Neural cell (in vitro differentiated cells): ENCODE data around the gene DBX1. TPM values are rescaled to one million over a fixed set of nuclear protein-coding genes. Genes with fewer than 3 reads are reported as not detected.

Experiments
- H2AFZ ChIP-seq: fragments of 200-600, 300-800 bp; sonication (generic), shearing (Covaris generic); 2 replicates; pipeline ENCODE4 v1.6.0; 2014; ENCODE audit warnings: low read depth, mild to moderate bottlenecking, antibody characterized with exemption, low read length, moderate library complexity
- H3F3A ChIP-seq: fragments of 200-600 bp; shearing (Covaris generic); 2 replicates; pipeline ENCODE4 v1.6.1; 2016; ENCODE audit warnings: mild to moderate bottlenecking, moderate library complexity, mixed read lengths, antibody characterized with exemption, low read length; ENCODE audit not compliant: insufficient read depth, poor library complexity, severe bottlenecking
- H3K27ac ChIP-seq: fragments of 200-600, 300-800 bp; sonication (generic), shearing (Covaris generic); 2 replicates; pipeline ENCODE4 v1.5.1; 2014; ENCODE audit warnings: mild to moderate bottlenecking, low read length, moderate library complexity
- H3K27me3 ChIP-seq: fragments of 300-800, 200-600 bp; sonication (generic), shearing (Covaris generic); 2 replicates; pipeline ENCODE4 v1.6.0; 2014; ENCODE audit warnings: mild to moderate bottlenecking, low read depth, low read length, moderate library complexity; ENCODE audit not compliant: insufficient read depth
- H3K36me3 ChIP-seq: fragments of 300-800, 200-600 bp; sonication (generic), shearing (Covaris generic); 2 replicates; pipeline ENCODE4 v1.5.1; 2014; ENCODE audit warnings: mild to moderate bottlenecking, antibody characterized with exemption, low read length, moderate library complexity; ENCODE audit not compliant: insufficient read depth
- H3K4me2 ChIP-seq: fragments of 300-800, 200-600 bp; sonication (generic), shearing (Covaris generic); 2 replicates; pipeline ENCODE4 v1.6.0; 2014; ENCODE audit warnings: mild to moderate bottlenecking, low read length
- H3K4me3 ChIP-seq: fragments of 300-800, 200-600 bp; sonication (generic), shearing (Covaris generic); 2 replicates; pipeline ENCODE4 v1.5.1; 2014; ENCODE audit warnings: mild to moderate bottlenecking, low read length, moderate library complexity
- H3K79me2 ChIP-seq: fragments of 200-600 bp; shearing (Covaris generic); replicated peaks from 2 replicates; pipeline ENCODE4 v1.6.0; 2014; ENCODE audit warnings: mild to moderate bottlenecking, low read length, moderate library complexity; ENCODE audit not compliant: insufficient read depth
- H3K9ac ChIP-seq: fragments of 300-800, 200-600 bp; sonication (generic), shearing (Covaris generic); 2 replicates; pipeline ENCODE4 v1.6.1; 2016; ENCODE audit warnings: mild to moderate bottlenecking, low read length, mixed read lengths
- H3K9me2 ChIP-seq: fragments of 200-600 bp; shearing (Covaris generic); 2 replicates; pipeline ENCODE4 v1.6.1; 2016; ENCODE audit warnings: mild to moderate bottlenecking, low read length, mixed read lengths; ENCODE audit not compliant: insufficient read depth
- H3K9me3 ChIP-seq: fragments of 200-600, 300-800 bp; sonication (generic), shearing (Covaris generic); 2 replicates; pipeline ENCODE4 v1.6.1; 2016; ENCODE audit warnings: mild to moderate bottlenecking, mixed run types, low read length, moderate library complexity, mixed read lengths
- H4K20me1 ChIP-seq: fragments of 200-600 bp; shearing (Covaris generic); 2 replicates; pipeline ENCODE4 v1.6.1; 2016; ENCODE audit warnings: mild to moderate bottlenecking, mixed run types; ENCODE audit not compliant: insufficient read depth
- CTCF ChIP-seq: fragments of 450-650 bp; IDR thresholded peaks from 2 replicates; pipeline ENCODE4 v1.5.1; 2014; ENCODE audit warnings: antibody characterized with exemption, mild to moderate bottlenecking, moderate library complexity; ENCODE audit not compliant: poor library complexity, severe bottlenecking
- EP300 ChIP-seq: fragments of 450-650 bp; conservative IDR thresholded peaks from 2 replicates; pipeline ENCODE4 v1.6.1; 2014; ENCODE audit warnings: antibody characterized with exemption, mild to moderate bottlenecking, moderate library complexity; ENCODE audit not compliant: poor library complexity, severe bottlenecking
- EZH2 ChIP-seq: fragments of 200-600, 300-800 bp; shearing (Covaris generic), sonication (generic); IDR thresholded peaks from 2 replicates; pipeline ENCODE4 v1.6.1; 2014; ENCODE audit warnings: antibody characterized with exemption, low read length, borderline replicate concordance, mild to moderate bottlenecking; ENCODE audit not compliant: insufficient read depth, poor library complexity, severe bottlenecking
- MXI1 ChIP-seq: fragments of 450-650 bp; conservative IDR thresholded peaks from 2 replicates; pipeline ENCODE4 v1.6.1; 2014; ENCODE audit warnings: antibody characterized with exemption, mild to moderate bottlenecking; ENCODE audit not compliant: poor library complexity, severe bottlenecking
- POLR2AphosphoS5 ChIP-seq: IDR thresholded peaks from 2 replicates; pipeline ENCODE4 v1.6.1; 2012
- RAD21 ChIP-seq: fragments of 450-650 bp; conservative IDR thresholded peaks from 2 replicates; pipeline ENCODE4 v1.6.1; 2014; ENCODE audit warnings: antibody characterized with exemption, mild to moderate bottlenecking, moderate library complexity
- SMC3 ChIP-seq: fragments of 450-650 bp; conservative IDR thresholded peaks from 2 replicates; pipeline ENCODE4 v1.6.1; 2014; ENCODE audit warnings: antibody characterized with exemption, mild to moderate bottlenecking, moderate library complexity; ENCODE audit not compliant: poor library complexity
- TAF1 ChIP-seq: IDR thresholded peaks from 2 replicates; pipeline ENCODE4 v1.6.1; 2012; ENCODE audit warnings: low read depth
- polyA plus RNA-seq: library from polyadenylated mRNA; depleted of rRNA; stranded (reverse); fragments of >200 nt; gene quantifications from 2 replicates; pipeline ENCODE4 v1.2.3, GENCODE V29; 2014
- TF ChIP-seq, protein P1 (sequence below): IDR thresholded peaks from 2 replicates; pipeline ENCODE4 v1.6.1; 2012; ENCODE audit warnings: borderline replicate concordance

Gene DBX1
- polyA plus RNA-seq, 1 donor from 2014 or later, result not detected

- Histone ChIP-seq H3K27ac (no peak overlapping the region), H3K4me3 (no peak overlapping the region), H3K36me3 (no peaks in the 10 kb centered on the region), H3K4me2 (no peak overlapping the region), H3K27me3 (peaks cover 73% of the 10 kb centered on the region), H3K79me2 (no peaks in the 10 kb centered on the region), H3K9me2 (no peaks in the 10 kb centered on the region), H3F3A (no peaks in the 10 kb centered on the region), H3K9me3 (peaks cover 5% of the 10 kb centered on the region), H2AFZ (no peak overlapping the region), H4K20me1 (no peaks in the 10 kb centered on the region), H3K9ac (no peak overlapping the region)
- no peak for TF ChIP-seq RAD21
- TF ChIP-seq EP300, result no peak
- no peak for TF ChIP-seq EZH2
- TF ChIP-seq, protein P1, sequence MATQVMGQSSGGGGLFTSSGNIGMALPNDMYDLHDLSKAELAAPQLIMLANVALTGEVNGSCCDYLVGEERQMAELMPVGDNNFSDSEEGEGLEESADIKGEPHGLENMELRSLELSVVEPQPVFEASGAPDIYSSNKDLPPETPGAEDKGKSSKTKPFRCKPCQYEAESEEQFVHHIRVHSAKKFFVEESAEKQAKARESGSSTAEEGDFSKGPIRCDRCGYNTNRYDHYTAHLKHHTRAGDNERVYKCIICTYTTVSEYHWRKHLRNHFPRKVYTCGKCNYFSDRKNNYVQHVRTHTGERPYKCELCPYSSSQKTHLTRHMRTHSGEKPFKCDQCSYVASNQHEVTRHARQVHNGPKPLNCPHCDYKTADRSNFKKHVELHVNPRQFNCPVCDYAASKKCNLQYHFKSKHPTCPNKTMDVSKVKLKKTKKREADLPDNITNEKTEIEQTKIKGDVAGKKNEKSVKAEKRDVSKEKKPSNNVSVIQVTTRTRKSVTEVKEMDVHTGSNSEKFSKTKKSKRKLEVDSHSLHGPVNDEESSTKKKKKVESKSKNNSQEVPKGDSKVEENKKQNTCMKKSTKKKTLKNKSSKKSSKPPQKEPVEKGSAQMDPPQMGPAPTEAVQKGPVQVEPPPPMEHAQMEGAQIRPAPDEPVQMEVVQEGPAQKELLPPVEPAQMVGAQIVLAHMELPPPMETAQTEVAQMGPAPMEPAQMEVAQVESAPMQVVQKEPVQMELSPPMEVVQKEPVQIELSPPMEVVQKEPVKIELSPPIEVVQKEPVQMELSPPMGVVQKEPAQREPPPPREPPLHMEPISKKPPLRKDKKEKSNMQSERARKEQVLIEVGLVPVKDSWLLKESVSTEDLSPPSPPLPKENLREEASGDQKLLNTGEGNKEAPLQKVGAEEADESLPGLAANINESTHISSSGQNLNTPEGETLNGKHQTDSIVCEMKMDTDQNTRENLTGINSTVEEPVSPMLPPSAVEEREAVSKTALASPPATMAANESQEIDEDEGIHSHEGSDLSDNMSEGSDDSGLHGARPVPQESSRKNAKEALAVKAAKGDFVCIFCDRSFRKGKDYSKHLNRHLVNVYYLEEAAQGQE, result no peak
- TF ChIP-seq POLR2AphosphoS5, result no peak
- TF ChIP-seq CTCF, result no peak
- TF ChIP-seq MXI1, result no peak
- no peak for TF ChIP-seq TAF1
- no peak for TF ChIP-seq SMC3
Measured at GRCh38 chr11:20154381-20154780, 5.9 kb downstream of the DBX1 start.

- H4K20me1 ChIP-seq, result no peaks in the 10 kb centered on the region
- H3K79me2 ChIP-seq, result no peaks in the 10 kb centered on the region
- H3K9me3 ChIP-seq, result no peaks in the 10 kb centered on the region
- H3K4me2 ChIP-seq, result no peak overlapping the region
- H3F3A ChIP-seq, result no peaks in the 10 kb centered on the region
- H3K36me3 ChIP-seq, result no peaks in the 10 kb centered on the region
- H3K4me3 ChIP-seq, result no peak overlapping the region
- peaks cover 12% of the 10 kb centered on the region for H3K27me3 ChIP-seq
- no peak overlapping the region for H2AFZ ChIP-seq
- no peak overlapping the region for H3K27ac ChIP-seq
- H3K9ac ChIP-seq, result no peak overlapping the region
- TF ChIP-seq POLR2AphosphoS5 (no peak), CTCF (no peak), EZH2 (no peak), TAF1 (no peak)
- H3K9me2 ChIP-seq, result no peaks in the 10 kb centered on the region
Measured at GRCh38 chr11:20138707-20139106, 21.6 kb downstream of the DBX1 start.
